Stomach smooth muscle (tissue), 2 donors: ENCODE data around the gene RHEX.

Source experiments
- H3K27ac ChIP-seq: one replicate; pipeline ENCODE4 v1.7.0; 2013; ENCODE audit warnings: mild to moderate bottlenecking, low read length, inconsistent platforms
- H3K27me3 ChIP-seq, 2 donors: one replicate each; pipeline ENCODE4 v1.7.0; 2013; ENCODE audit warnings: low read length in 2 of 2; ENCODE audit not compliant: insufficient read depth in 2 of 2, control insufficient read depth in 1 of 2
- H3K36me3 ChIP-seq, 2 donors: one replicate each; pipeline ENCODE4 v1.7.0; 2013; ENCODE audit warnings: low read length in 2 of 2; ENCODE audit not compliant: control insufficient read depth in 2 of 2, insufficient read depth in 2 of 2
- H3K4me1 ChIP-seq: one replicate; pipeline ENCODE4 v1.7.0; 2013; ENCODE audit warnings: low read length; ENCODE audit not compliant: control insufficient read depth, insufficient read depth
- H3K4me3 ChIP-seq, 2 donors: one replicate each; pipeline ENCODE4 v1.7.0; 2013; ENCODE audit warnings: low read length in 2 of 2
- H3K9ac ChIP-seq, 2 donors: one replicate each; pipeline ENCODE4 v1.7.0; 2013; ENCODE audit warnings: low read length in 2 of 2, mild to moderate bottlenecking in 1 of 2
- H3K9me3 ChIP-seq, 2 donors: one replicate each; pipeline ENCODE4 v1.7.0; 2013; ENCODE audit warnings: low read length in 2 of 2; ENCODE audit not compliant: control insufficient read depth in 2 of 2
- donor health status: healthy.
- donor health status: Pancreatic carcinoma.

Gene RHEX

GRCh38 chr1:206014601-206015000 lies 38.4 kb upstream of the RHEX start:
- H3K36me3 ChIP-seq = no peaks in the 10 kb centered on the region
- no peak overlapping the region for H3K27ac ChIP-seq

GRCh38 chr1:206015071-206015470 lies 37.9 kb upstream of the RHEX start:
- no peak overlapping the region for H3K9ac ChIP-seq
- no peaks in the 10 kb centered on the region for H3K9me3 ChIP-seq
- no peaks in the 10 kb centered on the region for H3K4me1 ChIP-seq
- no peak overlapping the region for H3K4me3 ChIP-seq
- no peaks in the 10 kb centered on the region for H3K27me3 ChIP-seq
- no peak overlapping the region for H3K27ac ChIP-seq
- no peaks in the 10 kb centered on the region for H3K36me3 ChIP-seq

More at GRCh38 chr1:206014601-206015000, 38.4 kb upstream of the RHEX start:
- H3K4me1 ChIP-seq = no peaks in the 10 kb centered on the region
- H3K9me3 ChIP-seq = no peaks in the 10 kb centered on the region
- no peak overlapping the region for H3K9ac ChIP-seq
- H3K27me3 ChIP-seq = no peaks in the 10 kb centered on the region
- no peak overlapping the region for H3K4me3 ChIP-seq

- H3K4me1 ChIP-seq = no peaks in the 10 kb centered on the region
- H3K27ac ChIP-seq = no peak overlapping the region
- H3K9ac ChIP-seq = no peak overlapping the region
- peaks cover 3 to 4% of the 10 kb centered on the region in 2 donors for H3K27me3 ChIP-seq
- H3K4me3 ChIP-seq = no peak overlapping the region
- H3K9me3 ChIP-seq = no peaks in the 10 kb centered on the region
- no peaks in the 10 kb centered on the region for H3K36me3 ChIP-seq
Observed at GRCh38 chr1:206020393-206021007, 32.5 kb upstream of the RHEX start.

GRCh38 chr1:206021008-206021625 lies 31.9 kb upstream of the RHEX start:
- H3K36me3 ChIP-seq = no peaks in the 10 kb centered on the region
- H3K4me3 ChIP-seq = no peak overlapping the region
- H3K9ac ChIP-seq = no peak overlapping the region
- H3K4me1 ChIP-seq = no peaks in the 10 kb centered on the region
- H3K27me3 ChIP-seq = peaks cover 3 to 4% of the 10 kb centered on the region in 2 donors
- no peaks in the 10 kb centered on the region for H3K9me3 ChIP-seq
- H3K27ac ChIP-seq = no peak overlapping the region

- H3K9me3 ChIP-seq = no peaks in the 10 kb centered on the region
- H3K4me3 ChIP-seq = no peak overlapping the region
- H3K27ac ChIP-seq = no peak overlapping the region
- H3K27me3 ChIP-seq = peaks cover 3 to 4% of the 10 kb centered on the region in 2 donors
- H3K9ac ChIP-seq = no peak overlapping the region
- H3K4me1 ChIP-seq = no peaks in the 10 kb centered on the region
- no peaks in the 10 kb centered on the region for H3K36me3 ChIP-seq
Observed at GRCh38 chr1:206021626-206022365, 31.2 kb upstream of the RHEX start.

GRCh38 chr1:206022766-206023165 lies 30.2 kb upstream of the RHEX start:
- H3K9ac ChIP-seq = no peak overlapping the region
- H3K4me1 ChIP-seq = no peaks in the 10 kb centered on the region
- no peaks in the 10 kb centered on the region for H3K9me3 ChIP-seq
- peaks cover 3 to 4% of the 10 kb centered on the region in 2 donors for H3K27me3 ChIP-seq
- no peak overlapping the region for H3K27ac ChIP-seq
- H3K4me3 ChIP-seq = no peak overlapping the region
- H3K36me3 ChIP-seq = no peaks in the 10 kb centered on the region

- no peak within 1 kb of the TSS for H3K27ac ChIP-seq
- H3K27me3 ChIP-seq = peaks cover 3 to 4% of the 10 kb centered on the region in 2 donors
- no peaks in the 10 kb centered on the region for H3K9me3 ChIP-seq
- H3K4me3 ChIP-seq = no peak within 1 kb of the TSS
- no peaks in the 10 kb centered on the region for H3K36me3 ChIP-seq
- H3K9ac ChIP-seq = no peak within 1 kb of the TSS
- no peaks in the 10 kb centered on the region for H3K4me1 ChIP-seq
Observed at GRCh38 chr1:206023695-206024094, 29.3 kb upstream of the RHEX start, which contains the start of gene CTSE. Gene CTSE, minus strand, starts transcription at chr1:206023895. Its CDS starts 104 bp downstream, at chr1:206023791.

DNA sequence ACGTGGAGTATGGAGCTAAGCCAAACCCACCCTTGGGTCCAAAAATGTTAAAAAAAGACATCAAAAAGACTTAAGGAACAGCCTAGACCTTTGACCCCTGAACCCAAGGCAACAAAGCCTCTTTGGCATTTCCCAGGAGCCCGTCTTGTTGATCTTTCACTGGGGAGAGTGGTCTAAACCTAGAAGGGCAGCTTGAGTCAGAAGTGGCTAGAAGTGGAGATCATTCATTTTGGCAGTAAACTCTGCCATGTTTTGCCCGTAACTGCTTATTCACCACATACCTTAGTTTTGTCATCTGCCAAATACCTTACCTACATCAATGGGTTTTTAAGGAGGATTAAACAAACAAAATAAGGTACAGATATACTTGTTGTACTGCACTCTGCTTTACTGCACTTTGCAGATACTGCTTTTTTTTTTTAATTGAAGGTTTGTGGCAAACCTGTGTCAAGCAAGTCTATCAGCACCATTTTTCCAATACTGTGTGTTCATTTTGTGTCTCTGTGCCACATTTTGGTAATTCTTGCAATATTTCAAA lies 27.6 kb upstream of the RHEX start:
- Histone ChIP-seq H3K36me3 (no peaks in the 10 kb centered on the region), H3K9ac (no peak overlapping the region), H3K27me3 (peaks cover 7 to 8% of the 10 kb centered on the region in 2 donors), H3K4me1 (no peaks in the 10 kb centered on the region), H3K9me3 (no peaks in the 10 kb centered on the region), H3K4me3 (no peak overlapping the region), H3K27ac (no peak overlapping the region)

GRCh38 chr1:206029484-206029883 lies 23.5 kb upstream of the RHEX start:
- no peaks in the 10 kb centered on the region for H3K36me3 ChIP-seq
- peaks cover 0 to 4% of the 10 kb centered on the region in 2 donors for H3K9me3 ChIP-seq
- H3K27ac ChIP-seq = no peak overlapping the region
- no peak overlapping the region for H3K4me3 ChIP-seq
- no peak overlapping the region for H3K9ac ChIP-seq
- H3K4me1 ChIP-seq = no peaks in the 10 kb centered on the region
- peaks cover 3 to 5% of the 10 kb centered on the region in 2 donors for H3K27me3 ChIP-seq

DNA sequence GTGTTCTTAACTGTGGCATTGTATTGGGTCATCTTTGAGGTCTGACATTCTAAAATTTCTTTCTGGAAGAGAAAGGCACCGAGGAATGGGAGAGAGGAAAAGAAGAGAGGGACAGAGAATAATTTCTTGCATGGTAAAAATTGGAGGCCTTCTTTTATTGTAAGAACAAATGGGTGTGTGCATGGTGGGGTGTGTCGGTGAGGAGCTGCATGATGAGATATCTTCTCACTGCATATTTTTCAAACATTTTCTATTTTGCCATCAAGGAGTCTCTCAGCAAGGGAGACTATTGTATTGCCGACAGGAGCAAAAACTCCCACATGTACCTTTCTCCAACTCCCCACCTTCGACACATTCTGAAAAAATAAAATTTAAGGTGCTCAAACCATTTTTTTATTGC lies 22.8 kb upstream of the RHEX start:
- Histone ChIP-seq H3K9me3 (peaks cover 0 to 4% of the 10 kb centered on the region in 2 donors), H3K27me3 (peaks cover 3 to 5% of the 10 kb centered on the region in 2 donors), H3K9ac (no peak overlapping the region), H3K4me3 (no peak overlapping the region), H3K36me3 (no peaks in the 10 kb centered on the region), H3K4me1 (no peaks in the 10 kb centered on the region), H3K27ac (no peak overlapping the region)
